A549 (cell line): ENCODE data around the gene TRIM49D1.
"Not testable (repeated sequence)": the region's sequence is repeated elsewhere in the genome, so short reads cannot be mapped to it uniquely, and the experiment has no call there.

ENCODE experiments used
- BCL3 ChIP-seq: fragments of >200 bp; sonication (Bioruptor Twin); formaldehyde crosslinking; IDR thresholded peaks from 3 replicates; pipeline ENCODE4 v1.6.1; 2016
- CBX2 ChIP-seq: fragments of 200-600 bp; sonication (generic); IDR thresholded peaks from 2 replicates; pipeline ENCODE4 v1.6.1; 2016; ENCODE audit warnings: low read depth, mild to moderate bottlenecking, borderline replicate concordance
- CTCF ChIP-seq: fragments of >200 bp; sonication (Bioruptor Twin); formaldehyde crosslinking; IDR thresholded peaks from 3 replicates; pipeline ENCODE4 v1.5.1; 2016
- MAX ChIP-seq: IDR thresholded peaks from 2 replicates; pipeline ENCODE4 v1.6.1; 2012
- POLR2A ChIP-seq: IDR thresholded peaks from 2 replicates; pipeline ENCODE4 v1.6.1; 2012; ENCODE audit warnings: mild to moderate bottlenecking, low read length
- RAD21 ChIP-seq, 2 experiments: fragments of >200 bp in 1 of 2; sonication (Bioruptor Twin) in 1 of 2; formaldehyde crosslinking in 1 of 2; IDR thresholded peaks in 1 of 2; conservative IDR thresholded peaks in 1 of 2; 2 replicates in 1 of 2; 3 replicates in 1 of 2; pipeline ENCODE4 v1.6.1; 2012 to 2018; ENCODE audit warnings: inconsistent platforms in 1 of 2
- RFX5 ChIP-seq: fragments of 450-650 bp; IDR thresholded peaks from 2 replicates; pipeline ENCODE4 v1.7.1; 2014; ENCODE audit warnings: antibody characterized with exemption, mild to moderate bottlenecking, moderate library complexity
- SMC3 ChIP-seq: fragments of >200 bp; sonication (Bioruptor Twin); formaldehyde crosslinking; IDR thresholded peaks from 3 replicates; pipeline ENCODE4 v1.6.1; 2018; ENCODE audit warnings: inconsistent platforms

DNA sequence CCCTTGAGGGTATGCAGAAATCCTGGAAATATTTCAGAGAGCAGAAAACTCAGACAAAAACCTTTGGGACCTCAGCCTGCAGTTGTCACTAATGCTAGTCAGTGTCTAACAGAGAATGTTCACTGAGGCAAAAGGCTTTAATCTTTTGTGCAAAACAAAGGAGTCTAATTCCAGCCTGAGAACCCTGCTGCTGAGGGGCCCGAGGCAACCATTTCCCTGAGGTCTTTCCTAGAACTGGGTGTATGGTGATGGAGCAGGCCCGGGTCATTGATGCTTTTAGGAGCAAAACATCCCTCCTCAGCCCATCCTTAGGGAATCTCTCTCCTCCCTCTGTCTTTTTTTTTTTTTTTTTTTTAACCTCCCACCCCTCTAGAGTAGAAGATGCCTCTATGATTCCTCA is 49.5 kb downstream of the TRIM49D1 start:
- not testable (repeated sequence) for TF ChIP-seq RAD21 (conservative IDR thresholded peaks at IDR 0.05 in 1 of 2, IDR thresholded peaks at IDR 0.05 in 1 of 2); CTCF; CBX2; BCL3; POLR2A; SMC3; RFX5; MAX
